Mucosa of stomach (tissue), 1 donor: ENCODE results near the gene SPATA13.

ENCODE experiments used
- H3K27me3 ChIP-seq: one replicate; pipeline ENCODE4 v1.7.0; 2013; ENCODE audit warnings: mild to moderate bottlenecking, low read length; ENCODE audit not compliant: control insufficient read depth, insufficient read depth
- H3K36me3 ChIP-seq: one replicate; pipeline ENCODE4 v1.7.0; 2013; ENCODE audit warnings: low read length; ENCODE audit not compliant: control insufficient read depth, insufficient read depth
- H3K4me1 ChIP-seq: one replicate; pipeline ENCODE4 v1.7.0; 2013; ENCODE audit warnings: mild to moderate bottlenecking, low read length; ENCODE audit not compliant: control insufficient read depth, insufficient read depth
- H3K4me3 ChIP-seq: one replicate; pipeline ENCODE4 v1.7.0; 2013; ENCODE audit warnings: low read length
- H3K9ac ChIP-seq: one replicate; pipeline ENCODE4 v1.7.0; 2013; ENCODE audit warnings: mild to moderate bottlenecking, low read length, moderate library complexity
- H3K9me3 ChIP-seq: one replicate; pipeline ENCODE4 v1.7.0; 2013; ENCODE audit warnings: mild to moderate bottlenecking, low read length, moderate library complexity; ENCODE audit not compliant: control insufficient read depth
- donor health status: Pancreatic carcinoma.

SPATA13 gene

DNA sequence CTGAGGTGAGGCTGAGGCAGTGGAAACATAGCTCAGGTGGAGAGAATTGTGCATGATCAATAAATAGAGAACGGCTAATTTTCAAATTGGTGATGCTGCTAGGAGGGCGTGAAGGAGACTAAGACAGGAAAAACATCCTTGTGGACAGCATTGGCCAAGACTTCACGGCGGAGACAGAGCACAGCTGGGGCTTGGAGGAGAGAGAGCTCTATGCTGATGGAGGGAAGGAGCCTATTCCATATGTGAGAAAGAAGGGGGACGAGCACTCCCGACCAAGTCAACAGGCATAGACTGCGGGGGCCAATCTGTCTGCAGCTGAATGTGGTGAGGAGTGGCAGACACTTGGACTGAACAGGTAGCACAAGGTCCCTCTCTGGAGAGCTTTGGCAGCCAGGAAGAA lies 14.8 kb upstream of the SPATA13 start:
- Histone ChIP-seq H3K9ac (no peak overlapping the region), H3K4me3 (no peak overlapping the region), H3K36me3 (no peaks in the 10 kb centered on the region), H3K27me3 (no peaks in the 10 kb centered on the region), H3K4me1 (peaks cover 45% of the 10 kb centered on the region), H3K9me3 (no peaks in the 10 kb centered on the region)

DNA sequence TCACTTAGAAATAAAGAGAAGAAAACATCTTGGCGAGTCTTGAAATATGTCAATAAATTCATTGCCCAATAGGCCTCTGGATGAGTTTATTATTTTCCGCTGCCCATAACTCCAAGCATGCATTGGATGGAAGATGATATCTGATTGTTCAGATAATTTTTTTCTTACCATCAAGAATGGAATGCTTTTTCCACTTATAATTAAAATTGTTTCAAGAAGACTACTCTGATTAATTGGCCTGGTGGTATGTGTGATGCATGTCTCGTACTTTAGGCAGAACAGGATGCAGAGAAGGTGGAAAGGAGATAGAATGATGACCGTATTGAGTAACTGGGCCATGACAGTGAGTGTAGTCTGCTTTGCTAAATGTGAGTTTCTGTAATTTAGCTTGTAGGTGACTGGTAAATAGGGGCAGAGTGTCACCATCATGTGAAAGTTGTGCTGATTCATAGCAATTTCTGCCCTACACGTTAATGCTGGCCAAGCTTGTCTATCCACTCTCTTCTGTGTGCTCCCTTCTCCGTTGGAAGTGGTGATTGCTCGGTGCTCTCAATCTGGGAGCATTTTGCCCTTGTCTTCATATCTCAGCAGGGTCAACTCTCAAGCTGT lies 13.5 kb upstream of the SPATA13 start:
- H3K36me3 ChIP-seq = no peaks in the 10 kb centered on the region
- peak overlapping the region; percentile 7 for H3K9ac ChIP-seq
- H3K4me3 ChIP-seq = no peak overlapping the region
- H3K27me3 ChIP-seq = no peaks in the 10 kb centered on the region
- H3K4me1 ChIP-seq = peaks cover 45% of the 10 kb centered on the region
- no peaks in the 10 kb centered on the region for H3K9me3 ChIP-seq

- H3K36me3 ChIP-seq = no peaks in the 10 kb centered on the region
- H3K4me3 ChIP-seq = no peak overlapping the region
- no peaks in the 10 kb centered on the region for H3K9me3 ChIP-seq
- peak overlapping the region; percentile 7 for H3K9ac ChIP-seq
- H3K27me3 ChIP-seq = no peaks in the 10 kb centered on the region
- peaks cover 50% of the 10 kb centered on the region for H3K4me1 ChIP-seq
Measured at GRCh38 chr13:24147570-24147963, 13.0 kb upstream of the SPATA13 start.

DNA sequence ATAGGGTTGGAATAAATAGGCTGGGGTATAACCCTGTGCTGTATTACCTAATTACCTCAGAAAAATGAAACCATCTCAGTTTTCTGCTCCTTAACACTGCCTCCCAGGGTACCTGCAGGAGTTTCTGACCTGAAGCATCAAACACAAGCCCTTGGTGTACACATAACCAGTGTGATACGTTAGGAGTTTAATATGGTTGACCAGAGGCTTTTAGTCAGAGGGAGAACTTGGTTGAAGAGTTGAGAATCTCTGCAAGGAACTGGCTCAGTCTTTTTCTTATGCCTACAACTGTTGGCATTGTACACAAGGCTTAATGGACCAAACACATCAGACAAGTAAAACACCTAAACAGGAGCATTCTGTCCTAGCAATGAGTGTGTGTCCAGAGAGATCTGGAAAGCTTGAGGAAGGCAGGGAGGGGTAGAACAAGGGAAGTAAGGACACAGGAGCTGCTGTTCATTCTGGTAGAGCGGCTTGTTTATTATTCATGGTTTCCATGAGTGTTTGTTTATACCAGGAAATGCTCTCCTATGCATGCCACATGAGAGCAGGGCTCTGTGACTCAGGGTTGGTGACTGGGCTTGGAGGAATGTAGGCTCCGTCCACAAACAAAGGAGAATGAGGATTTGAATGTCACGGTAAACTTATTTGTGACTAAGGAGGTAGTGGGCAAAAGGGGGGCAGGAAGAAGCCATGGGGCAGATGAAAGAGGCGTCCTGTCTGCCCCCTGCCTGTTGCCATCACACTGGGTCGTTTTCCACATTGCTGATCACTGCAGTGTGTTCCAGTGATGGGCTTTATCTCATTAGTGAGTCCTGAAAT lies 11.9 kb upstream of the SPATA13 start:
- Histone ChIP-seq H3K27me3 (no peaks in the 10 kb centered on the region), H3K4me3 (no peak overlapping the region), H3K4me1 (peaks cover 61% of the 10 kb centered on the region), H3K36me3 (no peaks in the 10 kb centered on the region), H3K9me3 (no peaks in the 10 kb centered on the region), H3K9ac (peak overlapping the region; percentile 29)

DNA sequence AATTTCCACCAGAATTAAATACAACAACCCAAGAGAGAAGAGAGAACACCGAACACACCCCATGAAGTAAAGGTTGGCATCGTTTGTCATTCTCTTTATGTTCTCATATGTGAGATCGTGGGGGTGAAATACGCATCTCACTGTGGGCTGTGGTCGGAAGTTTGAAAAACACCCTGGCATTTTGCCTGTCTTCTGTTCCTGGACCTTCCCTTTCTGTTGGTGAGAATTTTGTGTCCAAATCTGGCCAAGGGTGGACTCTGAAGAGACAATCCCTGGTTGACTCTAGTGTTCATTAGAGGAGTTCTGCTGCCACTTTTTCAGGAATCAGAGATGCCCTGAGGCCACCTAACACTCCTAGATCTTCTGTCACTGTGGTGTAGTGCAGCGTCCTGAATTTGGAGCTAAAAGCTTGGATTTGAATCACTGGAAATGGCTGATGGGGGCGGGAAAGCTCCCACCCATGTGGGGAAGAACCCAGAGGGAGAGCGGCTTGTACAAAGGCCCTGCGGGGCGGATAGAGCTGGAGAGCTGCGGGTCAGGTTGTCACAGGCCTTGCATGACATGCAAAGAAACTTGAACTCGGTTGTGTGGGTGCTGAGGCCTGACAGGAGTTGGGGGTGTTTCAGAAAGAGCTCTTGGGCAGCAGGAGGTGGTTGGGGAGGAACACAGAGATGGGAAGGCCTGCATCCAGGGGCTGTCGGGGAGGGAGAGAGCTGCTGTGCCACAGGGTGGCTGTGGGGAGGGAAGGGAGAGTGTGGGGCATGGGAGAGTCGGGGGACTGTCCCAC lies 11.1 kb upstream of the SPATA13 start:
- Histone ChIP-seq H3K36me3 (no peaks in the 10 kb centered on the region), H3K9me3 (no peaks in the 10 kb centered on the region), H3K4me3 (no peak overlapping the region), H3K27me3 (no peaks in the 10 kb centered on the region), H3K4me1 (peaks cover 67% of the 10 kb centered on the region), H3K9ac (peak overlapping the region; percentile 29)

DNA sequence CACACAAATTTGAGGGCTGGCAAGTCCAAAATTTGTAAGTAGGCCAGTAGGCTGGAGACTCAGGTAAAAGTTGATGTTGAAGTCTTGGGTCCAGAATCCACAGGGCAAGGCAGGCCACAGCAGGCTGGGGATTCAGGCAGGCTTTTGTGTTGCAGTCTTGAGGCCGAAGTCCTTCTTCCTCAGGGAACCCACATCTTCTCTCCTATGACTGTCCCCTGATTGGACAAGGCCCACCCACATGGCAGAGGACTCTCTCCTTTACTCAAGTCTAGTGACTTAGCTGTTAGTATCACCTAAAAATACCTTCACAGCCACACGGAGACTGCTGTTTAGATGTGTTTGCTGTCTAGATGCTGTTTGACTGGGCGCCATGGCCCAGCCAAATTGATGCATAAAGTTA lies 9.9 kb upstream of the SPATA13 start:
- Histone ChIP-seq H3K4me3 (no peak overlapping the region), H3K36me3 (no peaks in the 10 kb centered on the region), H3K9ac (no peak overlapping the region), H3K9me3 (no peaks in the 10 kb centered on the region), H3K27me3 (no peaks in the 10 kb centered on the region), H3K4me1 (peaks cover 63% of the 10 kb centered on the region)

- H3K9me3 ChIP-seq = no peaks in the 10 kb centered on the region
Measured at GRCh38 chr13:24151864-24152263, 8.7 kb upstream of the SPATA13 start.

DNA sequence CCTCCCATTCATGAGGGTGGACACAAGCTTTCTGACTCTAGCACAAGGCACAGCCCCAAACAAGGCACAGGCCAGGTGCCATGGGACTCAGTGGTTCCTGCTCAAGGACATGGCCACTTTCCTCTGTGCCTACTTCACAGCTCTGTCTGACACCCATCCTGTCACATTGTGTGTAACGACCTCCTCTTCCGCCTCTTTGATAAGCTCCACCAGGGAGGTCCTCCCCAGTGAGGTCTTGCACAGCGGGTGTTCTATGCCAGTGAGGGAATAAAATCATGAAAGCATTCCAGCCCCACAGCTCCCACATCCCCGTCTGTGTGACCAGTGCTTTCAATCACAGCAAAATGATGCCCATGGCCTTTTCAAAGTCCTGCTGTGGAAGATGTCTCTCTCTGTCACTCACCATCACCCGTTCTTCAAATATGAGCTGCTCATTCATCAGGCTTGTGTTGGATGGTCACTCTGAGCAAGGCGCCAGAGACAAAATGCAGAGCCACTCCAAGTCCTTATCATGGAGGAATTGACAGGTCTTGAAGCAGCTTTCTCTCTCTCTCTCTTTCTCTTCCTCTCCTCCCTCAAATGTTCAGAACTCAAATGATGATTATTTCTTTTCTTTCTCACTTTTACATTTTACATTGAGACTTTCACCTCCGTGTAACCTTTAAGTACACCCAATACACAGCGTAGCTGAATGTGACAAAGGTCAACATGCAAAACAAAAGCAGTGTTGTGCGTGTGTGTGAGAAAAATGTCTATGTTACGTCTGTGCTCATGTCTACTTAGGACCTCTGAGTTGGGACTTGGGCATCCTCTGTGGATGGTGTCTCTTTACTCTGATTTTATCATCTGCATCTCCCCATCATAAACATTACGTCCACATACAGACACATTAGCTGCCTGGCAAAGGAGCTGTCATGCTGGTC lies 8.0 kb upstream of the SPATA13 start:
- Histone ChIP-seq H3K36me3 (no peaks in the 10 kb centered on the region), H3K4me3 (no peak overlapping the region), H3K4me1 (peaks cover 44% of the 10 kb centered on the region), H3K9me3 (no peaks in the 10 kb centered on the region), H3K9ac (no peak overlapping the region), H3K27me3 (no peaks in the 10 kb centered on the region)

More at GRCh38 chr13:24151864-24152263, 8.7 kb upstream of the SPATA13 start:
- Histone ChIP-seq H3K27me3 (no peaks in the 10 kb centered on the region), H3K36me3 (no peaks in the 10 kb centered on the region), H3K4me3 (no peak overlapping the region), H3K9ac (no peak overlapping the region), H3K4me1 (peaks cover 50% of the 10 kb centered on the region)

- peaks cover 36% of the 10 kb centered on the region for H3K4me1 ChIP-seq
- H3K36me3 ChIP-seq = no peaks in the 10 kb centered on the region
- H3K9me3 ChIP-seq = no peaks in the 10 kb centered on the region
- no peak overlapping the region for H3K4me3 ChIP-seq
- H3K9ac ChIP-seq = no peak overlapping the region
- no peaks in the 10 kb centered on the region for H3K27me3 ChIP-seq
Measured at GRCh38 chr13:24153347-24153746, 7.2 kb upstream of the SPATA13 start.

GRCh38 chr13:24153979-24154701 lies 6.4 kb upstream of the SPATA13 start:
- no peaks in the 10 kb centered on the region for H3K36me3 ChIP-seq
- no peak overlapping the region for H3K9ac ChIP-seq
- peaks cover 30% of the 10 kb centered on the region for H3K4me1 ChIP-seq
- H3K9me3 ChIP-seq = no peaks in the 10 kb centered on the region
- H3K27me3 ChIP-seq = no peaks in the 10 kb centered on the region
- no peak overlapping the region for H3K4me3 ChIP-seq

- H3K36me3 ChIP-seq = no peaks in the 10 kb centered on the region
- no peak overlapping the region for H3K4me3 ChIP-seq
- H3K27me3 ChIP-seq = no peaks in the 10 kb centered on the region
- peaks cover 17% of the 10 kb centered on the region for H3K4me1 ChIP-seq
- H3K9ac ChIP-seq = no peak overlapping the region
- no peaks in the 10 kb centered on the region for H3K9me3 ChIP-seq
Measured at GRCh38 chr13:24159357-24159756, 1.2 kb upstream of the SPATA13 start.
